ENCODE measurements around the gene PRH1.

DNA sequence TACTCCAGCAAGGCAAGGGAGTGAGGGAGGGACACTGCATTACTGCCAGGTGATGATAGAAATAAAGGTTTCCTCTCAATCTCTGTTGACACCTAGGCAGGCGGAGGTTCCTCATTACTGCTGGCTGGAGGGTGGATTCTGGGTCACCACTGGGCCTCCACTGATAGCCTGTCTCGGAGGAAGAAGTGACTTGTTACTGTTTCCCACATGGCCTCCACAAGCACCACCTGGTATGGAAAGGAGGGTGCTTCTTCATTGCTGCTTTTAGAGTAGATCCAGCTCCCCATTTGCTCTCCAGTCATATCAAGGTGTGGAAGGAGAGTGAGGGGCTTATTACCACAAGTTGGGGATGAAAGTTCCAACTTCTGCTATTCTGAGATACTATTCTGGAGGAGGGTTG is 41.2 kb downstream of the PRH1 start:
- TF ChIP-seq, protein P1, sequence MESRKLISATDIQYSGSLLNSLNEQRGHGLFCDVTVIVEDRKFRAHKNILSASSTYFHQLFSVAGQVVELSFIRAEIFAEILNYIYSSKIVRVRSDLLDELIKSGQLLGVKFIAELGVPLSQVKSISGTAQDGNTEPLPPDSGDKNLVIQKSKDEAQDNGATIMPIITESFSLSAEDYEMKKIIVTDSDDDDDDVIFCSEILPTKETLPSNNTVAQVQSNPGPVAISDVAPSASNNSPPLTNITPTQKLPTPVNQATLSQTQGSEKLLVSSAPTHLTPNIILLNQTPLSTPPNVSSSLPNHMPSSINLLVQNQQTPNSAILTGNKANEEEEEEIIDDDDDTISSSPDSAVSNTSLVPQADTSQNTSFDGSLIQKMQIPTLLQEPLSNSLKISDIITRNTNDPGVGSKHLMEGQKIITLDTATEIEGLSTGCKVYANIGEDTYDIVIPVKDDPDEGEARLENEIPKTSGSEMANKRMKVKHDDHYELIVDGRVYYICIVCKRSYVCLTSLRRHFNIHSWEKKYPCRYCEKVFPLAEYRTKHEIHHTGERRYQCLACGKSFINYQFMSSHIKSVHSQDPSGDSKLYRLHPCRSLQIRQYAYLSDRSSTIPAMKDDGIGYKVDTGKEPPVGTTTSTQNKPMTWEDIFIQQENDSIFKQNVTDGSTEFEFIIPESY (IDR thresholded peaks at IDR 0.05; ENCODE audit: extremely low read depth, insufficient replicate concordance, low read length) = no peak
- TF ChIP-seq POLR2AphosphoS5 (IDR thresholded peaks at IDR 0.05; ENCODE audit: low read depth, low read length) = no peak
- TF ChIP-seq RAD21 (IDR thresholded peaks at IDR 0.05; ENCODE audit: low read depth) = no peak
- TF ChIP-seq, protein P2, sequence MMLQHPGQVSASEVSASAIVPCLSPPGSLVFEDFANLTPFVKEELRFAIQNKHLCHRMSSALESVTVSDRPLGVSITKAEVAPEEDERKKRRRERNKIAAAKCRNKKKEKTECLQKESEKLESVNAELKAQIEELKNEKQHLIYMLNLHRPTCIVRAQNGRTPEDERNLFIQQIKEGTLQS (IDR thresholded peaks at IDR 0.05) = no peak
- no peak for TF ChIP-seq ZNF274 (IDR thresholded peaks at IDR 0.05; ENCODE audit: low read depth, low read length)
- TF ChIP-seq, protein P3, sequence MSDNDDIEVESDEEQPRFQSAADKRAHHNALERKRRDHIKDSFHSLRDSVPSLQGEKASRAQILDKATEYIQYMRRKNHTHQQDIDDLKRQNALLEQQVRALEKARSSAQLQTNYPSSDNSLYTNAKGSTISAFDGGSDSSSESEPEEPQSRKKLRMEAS (IDR thresholded peaks at IDR 0.05) = no peak
- TF ChIP-seq, protein P4, sequence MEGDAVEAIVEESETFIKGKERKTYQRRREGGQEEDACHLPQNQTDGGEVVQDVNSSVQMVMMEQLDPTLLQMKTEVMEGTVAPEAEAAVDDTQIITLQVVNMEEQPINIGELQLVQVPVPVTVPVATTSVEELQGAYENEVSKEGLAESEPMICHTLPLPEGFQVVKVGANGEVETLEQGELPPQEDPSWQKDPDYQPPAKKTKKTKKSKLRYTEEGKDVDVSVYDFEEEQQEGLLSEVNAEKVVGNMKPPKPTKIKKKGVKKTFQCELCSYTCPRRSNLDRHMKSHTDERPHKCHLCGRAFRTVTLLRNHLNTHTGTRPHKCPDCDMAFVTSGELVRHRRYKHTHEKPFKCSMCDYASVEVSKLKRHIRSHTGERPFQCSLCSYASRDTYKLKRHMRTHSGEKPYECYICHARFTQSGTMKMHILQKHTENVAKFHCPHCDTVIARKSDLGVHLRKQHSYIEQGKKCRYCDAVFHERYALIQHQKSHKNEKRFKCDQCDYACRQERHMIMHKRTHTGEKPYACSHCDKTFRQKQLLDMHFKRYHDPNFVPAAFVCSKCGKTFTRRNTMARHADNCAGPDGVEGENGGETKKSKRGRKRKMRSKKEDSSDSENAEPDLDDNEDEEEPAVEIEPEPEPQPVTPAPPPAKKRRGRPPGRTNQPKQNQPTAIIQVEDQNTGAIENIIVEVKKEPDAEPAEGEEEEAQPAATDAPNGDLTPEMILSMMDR (IDR thresholded peaks at IDR 0.05 in 2 of 3, conservative IDR thresholded peaks at IDR 0.05 in 1 of 3; ENCODE audit: borderline replicate concordance in 1 of 3, insufficient read depth in 1 of 3, low read depth in 2 of 3, low read length in 2 of 3) = no peak
- no peak for TF ChIP-seq SIN3A (IDR thresholded peaks at IDR 0.05; ENCODE audit: low read depth)
- TF ChIP-seq EZH2phosphoT487 (IDR thresholded peaks at IDR 0.05; ENCODE audit: borderline replicate concordance) = no peak
- TF ChIP-seq EZH2 (IDR thresholded peaks at IDR 0.05) = no peak
- TF ChIP-seq POLR2A (IDR thresholded peaks at IDR 0.05; ENCODE audit: borderline replicate concordance, extremely low read depth, insufficient read depth, insufficient read length) = no peak

All from HCT116 (cell line).